WTC11 (cell line): ENCODE measurements around the gene PLD3.

ENCODE experiments used
- FOXK1 ChIP-seq: sonication (generic); formaldehyde crosslinking; IDR thresholded peaks from 2 replicates; pipeline ENCODE4 v1.8.0; 2022; ENCODE audit warnings: mild to moderate bottlenecking, moderate library complexity, missing genetic modification reagents
- GABPB1 ChIP-seq: sonication (generic); formaldehyde crosslinking; IDR thresholded peaks from 2 replicates; pipeline ENCODE4 v1.8.1; 2023; ENCODE audit warnings: mild to moderate bottlenecking, missing genetic modification reagents
- JUN ChIP-seq: sonication (generic); formaldehyde crosslinking; IDR thresholded peaks from 2 replicates; pipeline ENCODE4 v1.8.0; 2023; ENCODE audit warnings: mild to moderate bottlenecking, missing genetic modification reagents
- MYBL2 ChIP-seq: sonication (generic); formaldehyde crosslinking; IDR thresholded peaks from 2 replicates; pipeline ENCODE4 v1.8.1; 2023; ENCODE audit warnings: mild to moderate bottlenecking, moderate library complexity, missing genetic modification reagents
- NFYB ChIP-seq: sonication (generic); formaldehyde crosslinking; conservative IDR thresholded peaks from 2 replicates; pipeline ENCODE4 v1.8.0; 2022; ENCODE audit warnings: low read depth, missing genetic modification reagents
- TEAD1 ChIP-seq: sonication (generic); formaldehyde crosslinking; IDR thresholded peaks from 2 replicates; pipeline ENCODE4 v1.8.0; 2022; ENCODE audit warnings: mild to moderate bottlenecking, missing genetic modification reagents
- TF ChIP-seq, protein P1 (sequence below): fragments of 200-600 bp; IDR thresholded peaks from 2 replicates; pipeline ENCODE4 v1.8.0; 2022; ENCODE audit warnings: antibody characterized with exemption
- TF ChIP-seq, protein P2 (sequence below): sonication (generic); formaldehyde crosslinking; IDR thresholded peaks from 2 replicates; pipeline ENCODE4 v1.8.1; 2022; ENCODE audit warnings: mild to moderate bottlenecking, moderate library complexity, missing genetic modification reagents
- TF ChIP-seq, protein P3 (sequence below): sonication (generic); formaldehyde crosslinking; IDR thresholded peaks from 2 replicates; pipeline ENCODE4 v1.8.1; 2022; ENCODE audit warnings: low read depth, missing genetic modification reagents, borderline replicate concordance
- TF ChIP-seq, protein P4 (sequence below): sonication (generic); formaldehyde crosslinking; IDR thresholded peaks from 2 replicates; pipeline ENCODE4 v1.8.1; 2023; ENCODE audit warnings: mild to moderate bottlenecking, missing genetic modification reagents, moderate library complexity
- TF ChIP-seq, protein P5 (sequence below): sonication (generic); formaldehyde crosslinking; conservative IDR thresholded peaks from 2 replicates; pipeline ENCODE4 v1.8.1; 2022; ENCODE audit warnings: mild to moderate bottlenecking, missing genetic modification reagents
- TF ChIP-seq, protein P6 (sequence below): fragments of 250-450 bp; sonication (Bioruptor Pico); IDR thresholded peaks from 2 replicates; pipeline ENCODE4 v2.1.2; 2022; ENCODE audit warnings: mild to moderate bottlenecking, moderate library complexity
- TF ChIP-seq, protein P7 (sequence below): sonication (generic); formaldehyde crosslinking; IDR thresholded peaks from 2 replicates; pipeline ENCODE4 v1.8.1; 2023; ENCODE audit warnings: mild to moderate bottlenecking, missing genetic modification reagents, moderate library complexity
- TF ChIP-seq, protein P8 (sequence below): sonication (generic); formaldehyde crosslinking; IDR thresholded peaks from 2 replicates; pipeline ENCODE4 v1.8.0; 2022; ENCODE audit warnings: mild to moderate bottlenecking, missing genetic modification reagents

DNA sequence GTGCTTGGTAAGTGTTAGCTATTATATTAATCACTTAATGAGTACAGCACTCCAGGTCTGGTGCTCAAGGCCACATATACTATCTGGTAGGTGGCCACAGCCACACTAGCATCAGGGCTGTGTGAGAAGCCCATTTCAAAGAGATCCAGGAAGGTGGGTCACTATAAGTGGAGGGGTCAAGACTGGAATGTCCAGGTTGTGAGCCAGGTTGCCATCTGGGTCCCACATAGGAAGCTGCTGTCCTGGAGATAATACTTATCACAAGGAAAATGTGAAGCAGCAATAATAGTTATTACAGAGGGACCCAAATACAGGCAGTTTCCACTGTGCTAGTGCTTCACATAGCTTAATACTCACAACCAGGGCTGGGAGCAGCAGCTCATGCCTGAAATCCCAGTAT is 13.4 kb upstream of the PLD3 start:
- TF ChIP-seq, protein P1, sequence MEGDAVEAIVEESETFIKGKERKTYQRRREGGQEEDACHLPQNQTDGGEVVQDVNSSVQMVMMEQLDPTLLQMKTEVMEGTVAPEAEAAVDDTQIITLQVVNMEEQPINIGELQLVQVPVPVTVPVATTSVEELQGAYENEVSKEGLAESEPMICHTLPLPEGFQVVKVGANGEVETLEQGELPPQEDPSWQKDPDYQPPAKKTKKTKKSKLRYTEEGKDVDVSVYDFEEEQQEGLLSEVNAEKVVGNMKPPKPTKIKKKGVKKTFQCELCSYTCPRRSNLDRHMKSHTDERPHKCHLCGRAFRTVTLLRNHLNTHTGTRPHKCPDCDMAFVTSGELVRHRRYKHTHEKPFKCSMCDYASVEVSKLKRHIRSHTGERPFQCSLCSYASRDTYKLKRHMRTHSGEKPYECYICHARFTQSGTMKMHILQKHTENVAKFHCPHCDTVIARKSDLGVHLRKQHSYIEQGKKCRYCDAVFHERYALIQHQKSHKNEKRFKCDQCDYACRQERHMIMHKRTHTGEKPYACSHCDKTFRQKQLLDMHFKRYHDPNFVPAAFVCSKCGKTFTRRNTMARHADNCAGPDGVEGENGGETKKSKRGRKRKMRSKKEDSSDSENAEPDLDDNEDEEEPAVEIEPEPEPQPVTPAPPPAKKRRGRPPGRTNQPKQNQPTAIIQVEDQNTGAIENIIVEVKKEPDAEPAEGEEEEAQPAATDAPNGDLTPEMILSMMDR: no peak
- TF ChIP-seq, protein P2, sequence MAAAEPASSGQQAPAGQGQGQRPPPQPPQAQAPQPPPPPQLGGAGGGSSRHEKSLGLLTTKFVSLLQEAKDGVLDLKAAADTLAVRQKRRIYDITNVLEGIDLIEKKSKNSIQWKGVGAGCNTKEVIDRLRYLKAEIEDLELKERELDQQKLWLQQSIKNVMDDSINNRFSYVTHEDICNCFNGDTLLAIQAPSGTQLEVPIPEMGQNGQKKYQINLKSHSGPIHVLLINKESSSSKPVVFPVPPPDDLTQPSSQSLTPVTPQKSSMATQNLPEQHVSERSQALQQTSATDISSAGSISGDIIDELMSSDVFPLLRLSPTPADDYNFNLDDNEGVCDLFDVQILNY (CRISPR knock-in tag): no peak
- TF ChIP-seq FOXK1 (CRISPR knock-in tag): no peak
- TF ChIP-seq MYBL2 (CRISPR knock-in tag): no peak
- TF ChIP-seq, protein P3, sequence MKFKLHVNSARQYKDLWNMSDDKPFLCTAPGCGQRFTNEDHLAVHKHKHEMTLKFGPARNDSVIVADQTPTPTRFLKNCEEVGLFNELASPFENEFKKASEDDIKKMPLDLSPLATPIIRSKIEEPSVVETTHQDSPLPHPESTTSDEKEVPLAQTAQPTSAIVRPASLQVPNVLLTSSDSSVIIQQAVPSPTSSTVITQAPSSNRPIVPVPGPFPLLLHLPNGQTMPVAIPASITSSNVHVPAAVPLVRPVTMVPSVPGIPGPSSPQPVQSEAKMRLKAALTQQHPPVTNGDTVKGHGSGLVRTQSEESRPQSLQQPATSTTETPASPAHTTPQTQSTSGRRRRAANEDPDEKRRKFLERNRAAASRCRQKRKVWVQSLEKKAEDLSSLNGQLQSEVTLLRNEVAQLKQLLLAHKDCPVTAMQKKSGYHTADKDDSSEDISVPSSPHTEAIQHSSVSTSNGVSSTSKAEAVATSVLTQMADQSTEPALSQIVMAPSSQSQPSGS (CRISPR knock-in tag): no peak
- TF ChIP-seq TEAD1 (CRISPR knock-in tag): no peak
- TF ChIP-seq NFYB (CRISPR knock-in tag): no peak
- TF ChIP-seq, protein P4, sequence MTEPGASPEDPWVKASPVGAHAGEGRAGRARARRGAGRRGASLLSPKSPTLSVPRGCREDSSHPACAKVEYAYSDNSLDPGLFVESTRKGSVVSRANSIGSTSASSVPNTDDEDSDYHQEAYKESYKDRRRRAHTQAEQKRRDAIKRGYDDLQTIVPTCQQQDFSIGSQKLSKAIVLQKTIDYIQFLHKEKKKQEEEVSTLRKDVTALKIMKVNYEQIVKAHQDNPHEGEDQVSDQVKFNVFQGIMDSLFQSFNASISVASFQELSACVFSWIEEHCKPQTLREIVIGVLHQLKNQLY (CRISPR knock-in tag): no peak
- TF ChIP-seq JUN: no peak
- TF ChIP-seq GABPB1 (CRISPR knock-in tag): no peak
- TF ChIP-seq, protein P5, sequence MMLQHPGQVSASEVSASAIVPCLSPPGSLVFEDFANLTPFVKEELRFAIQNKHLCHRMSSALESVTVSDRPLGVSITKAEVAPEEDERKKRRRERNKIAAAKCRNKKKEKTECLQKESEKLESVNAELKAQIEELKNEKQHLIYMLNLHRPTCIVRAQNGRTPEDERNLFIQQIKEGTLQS (CRISPR knock-in tag): no peak
- TF ChIP-seq, protein P6, sequence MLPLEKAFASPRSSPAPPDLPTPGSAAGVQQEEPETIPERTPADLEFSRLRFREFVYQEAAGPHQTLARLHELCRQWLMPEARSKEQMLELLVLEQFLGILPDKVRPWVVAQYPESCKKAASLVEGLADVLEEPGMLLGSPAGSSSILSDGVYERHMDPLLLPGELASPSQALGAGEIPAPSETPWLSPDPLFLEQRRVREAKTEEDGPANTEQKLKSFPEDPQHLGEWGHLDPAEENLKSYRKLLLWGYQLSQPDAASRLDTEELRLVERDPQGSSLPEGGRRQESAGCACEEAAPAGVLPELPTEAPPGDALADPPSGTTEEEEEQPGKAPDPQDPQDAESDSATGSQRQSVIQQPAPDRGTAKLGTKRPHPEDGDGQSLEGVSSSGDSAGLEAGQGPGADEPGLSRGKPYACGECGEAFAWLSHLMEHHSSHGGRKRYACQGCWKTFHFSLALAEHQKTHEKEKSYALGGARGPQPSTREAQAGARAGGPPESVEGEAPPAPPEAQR (CRISPR knock-in tag): no peak
- TF ChIP-seq, protein P7, sequence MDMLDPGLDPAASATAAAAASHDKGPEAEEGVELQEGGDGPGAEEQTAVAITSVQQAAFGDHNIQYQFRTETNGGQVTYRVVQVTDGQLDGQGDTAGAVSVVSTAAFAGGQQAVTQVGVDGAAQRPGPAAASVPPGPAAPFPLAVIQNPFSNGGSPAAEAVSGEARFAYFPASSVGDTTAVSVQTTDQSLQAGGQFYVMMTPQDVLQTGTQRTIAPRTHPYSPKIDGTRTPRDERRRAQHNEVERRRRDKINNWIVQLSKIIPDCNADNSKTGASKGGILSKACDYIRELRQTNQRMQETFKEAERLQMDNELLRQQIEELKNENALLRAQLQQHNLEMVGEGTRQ (CRISPR knock-in tag): no peak
- TF ChIP-seq, protein P8, sequence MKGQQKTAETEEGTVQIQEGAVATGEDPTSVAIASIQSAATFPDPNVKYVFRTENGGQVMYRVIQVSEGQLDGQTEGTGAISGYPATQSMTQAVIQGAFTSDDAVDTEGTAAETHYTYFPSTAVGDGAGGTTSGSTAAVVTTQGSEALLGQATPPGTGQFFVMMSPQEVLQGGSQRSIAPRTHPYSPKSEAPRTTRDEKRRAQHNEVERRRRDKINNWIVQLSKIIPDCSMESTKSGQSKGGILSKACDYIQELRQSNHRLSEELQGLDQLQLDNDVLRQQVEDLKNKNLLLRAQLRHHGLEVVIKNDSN (CRISPR knock-in tag): no peak
